AG10803 (cell line): Measurements from ENCODE around the gene SLC25A53.
"Not testable (repeated sequence)": the region's sequence is repeated elsewhere in the genome, so short reads cannot be mapped to it uniquely, and the experiment has no call there.

Experiments
- DNase-seq: peaks from one replicate; pipeline ENCODE4 v3.0.0; 2010; ENCODE audit warnings: low read depth
- H3K4me3 ChIP-seq: 2 replicates; pipeline ENCODE4 v1.5.1; 2011; ENCODE audit warnings: mild to moderate bottlenecking, low read length, control low read depth
- TF ChIP-seq, protein P1 (sequence below): conservative IDR thresholded peaks from 2 replicates; pipeline ENCODE4 v1.5.1; 2011; ENCODE audit warnings: mild to moderate bottlenecking, low read length, control low read depth, inconsistent platforms

Gene SLC25A53

GRCh38 chrX:104112326-104112951 is 44.4 kb downstream of the SLC25A53 start, which contains the start of gene ZCCHC18:
Gene ZCCHC18 (plus strand): TSS chrX:104112523. CDS start chrX:104114112, 1,589 bp downstream.
- peak within 1 kb of the TSS; percentile 63 for H3K4me3 ChIP-seq
- peak; percentile 29 for DNase-seq
- TF ChIP-seq, protein P1, sequence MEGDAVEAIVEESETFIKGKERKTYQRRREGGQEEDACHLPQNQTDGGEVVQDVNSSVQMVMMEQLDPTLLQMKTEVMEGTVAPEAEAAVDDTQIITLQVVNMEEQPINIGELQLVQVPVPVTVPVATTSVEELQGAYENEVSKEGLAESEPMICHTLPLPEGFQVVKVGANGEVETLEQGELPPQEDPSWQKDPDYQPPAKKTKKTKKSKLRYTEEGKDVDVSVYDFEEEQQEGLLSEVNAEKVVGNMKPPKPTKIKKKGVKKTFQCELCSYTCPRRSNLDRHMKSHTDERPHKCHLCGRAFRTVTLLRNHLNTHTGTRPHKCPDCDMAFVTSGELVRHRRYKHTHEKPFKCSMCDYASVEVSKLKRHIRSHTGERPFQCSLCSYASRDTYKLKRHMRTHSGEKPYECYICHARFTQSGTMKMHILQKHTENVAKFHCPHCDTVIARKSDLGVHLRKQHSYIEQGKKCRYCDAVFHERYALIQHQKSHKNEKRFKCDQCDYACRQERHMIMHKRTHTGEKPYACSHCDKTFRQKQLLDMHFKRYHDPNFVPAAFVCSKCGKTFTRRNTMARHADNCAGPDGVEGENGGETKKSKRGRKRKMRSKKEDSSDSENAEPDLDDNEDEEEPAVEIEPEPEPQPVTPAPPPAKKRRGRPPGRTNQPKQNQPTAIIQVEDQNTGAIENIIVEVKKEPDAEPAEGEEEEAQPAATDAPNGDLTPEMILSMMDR: no peak

DNA sequence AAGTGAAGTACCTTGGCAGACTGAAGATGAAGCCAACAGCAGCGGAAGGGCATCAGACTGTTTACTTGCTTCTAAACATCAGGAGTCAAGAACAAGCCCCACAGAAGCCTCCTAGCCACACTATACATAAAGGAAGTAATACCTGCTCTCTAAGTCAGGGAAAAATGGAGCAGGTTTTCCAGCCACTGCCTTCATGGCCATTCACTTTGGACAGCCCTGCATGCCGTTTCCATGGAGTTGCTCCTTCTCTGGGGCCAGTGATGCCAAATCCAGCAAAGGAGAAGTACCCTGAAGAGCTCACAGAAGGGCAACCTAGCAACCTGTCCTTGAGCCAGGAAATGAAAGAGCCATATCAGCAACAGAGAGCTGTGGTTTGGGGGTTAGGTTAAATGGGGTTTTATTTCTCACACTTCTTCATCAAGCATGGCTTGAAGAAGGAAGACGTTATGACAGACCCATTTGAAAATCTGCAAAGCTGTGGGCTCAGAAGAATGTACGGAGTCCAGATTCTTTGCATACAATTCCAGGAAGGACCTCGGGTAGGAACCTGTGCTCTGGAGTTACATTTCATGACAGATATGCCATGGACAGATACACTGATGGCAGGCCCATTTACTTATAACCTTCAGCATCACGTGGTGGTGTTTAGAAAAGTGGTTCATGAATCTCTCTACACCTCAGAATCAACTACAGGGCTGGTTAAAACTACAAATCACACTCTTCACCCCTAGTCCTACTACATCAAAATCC is 46.1 kb downstream of the SLC25A53 start:
- H3K4me3 ChIP-seq, DNase-seq: not testable (repeated sequence)

GRCh38 chrX:104108955-104109354 is 47.9 kb downstream of the SLC25A53 start:
- DNase-seq: no peak
- TF ChIP-seq, protein P1: no peak
- H3K4me3 ChIP-seq: no peak overlapping the region

GRCh38 chrX:104105330-104106262 is 51.2 kb downstream of the SLC25A53 start:
- H3K4me3 ChIP-seq: no peak overlapping the region
- no peak for DNase-seq
- TF ChIP-seq, protein P1: no peak

DNA sequence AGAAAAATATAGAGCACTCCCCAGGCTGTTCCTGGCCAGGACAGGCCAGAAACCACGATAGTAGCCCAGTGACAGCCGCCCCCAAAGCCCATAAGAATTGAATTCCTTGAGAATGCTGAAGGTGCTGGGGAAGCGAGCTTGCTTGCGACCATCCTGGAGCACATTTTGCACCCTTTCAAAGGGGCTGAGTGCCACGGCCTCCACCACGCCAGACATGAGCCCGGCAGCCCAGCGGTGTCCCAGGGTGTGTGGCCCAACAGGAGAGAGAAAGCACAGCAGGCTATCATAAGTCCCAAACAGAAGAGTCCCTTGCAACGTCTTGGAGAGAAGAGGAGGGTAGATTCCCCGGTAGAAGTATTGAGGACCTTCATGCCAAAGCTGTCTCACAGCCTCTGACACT is 52.1 kb downstream of the SLC25A53 start:
- TF ChIP-seq, protein P1: no peak
- no peak for DNase-seq
- no peak overlapping the region for H3K4me3 ChIP-seq

- TF ChIP-seq, protein P1: no peak
- DNase-seq: no peak
- H3K4me3 ChIP-seq: no peak overlapping the region
Measured at GRCh38 chrX:104098919-104099318, 57.9 kb downstream of the SLC25A53 start.

- no peak overlapping the region for H3K4me3 ChIP-seq
- TF ChIP-seq, protein P1: peak; percentile 66
- peak; percentile 81 for DNase-seq
Measured at GRCh38 chrX:104098151-104098808, 58.5 kb downstream of the SLC25A53 start.
